Neural progenitor cell (in vitro differentiated cells): ENCODE results near the gene POLN. TPM values are rescaled to one million over a fixed set of nuclear protein-coding genes. Genes with fewer than 3 reads are reported as not detected.

Source experiments
- DNase-seq: peaks from one replicate; pipeline ENCODE4 v3.0.0-alpha.2; 2016; ENCODE audit warnings: low spot score
- H2AFZ ChIP-seq: fragments of 200-600 bp; sonication (generic); replicated peaks from 2 replicates; pipeline ENCODE4 v1.6.1; 2016; ENCODE audit warnings: antibody characterized with exemption
- H3F3A ChIP-seq: fragments of 200-600 bp; sonication (generic); 2 replicates; pipeline ENCODE4 v1.6.1; 2016; ENCODE audit warnings: antibody characterized with exemption, low read depth
- H3K27ac ChIP-seq: fragments of 200-600 bp; sonication (generic); 2 replicates; pipeline ENCODE4 v1.5.1; 2016; ENCODE audit warnings: mild to moderate bottlenecking
- H3K27me3 ChIP-seq: fragments of 200-600 bp; sonication (generic); 2 replicates; pipeline ENCODE4 v1.6.1; 2016; ENCODE audit warnings: mild to moderate bottlenecking, moderate library complexity
- H3K36me3 ChIP-seq: fragments of 200-600 bp; sonication (generic); 2 replicates; pipeline ENCODE4 v1.5.1; 2016
- H3K4me1 ChIP-seq: fragments of 200-600 bp; sonication (generic); 2 replicates; pipeline ENCODE4 v1.6.1; 2016; ENCODE audit warnings: mixed run types
- H3K4me2 ChIP-seq: fragments of 200-600 bp; sonication (generic); 2 replicates; pipeline ENCODE4 v1.6.1; 2016
- H3K4me3 ChIP-seq: fragments of 200-600 bp; sonication (generic); 2 replicates; pipeline ENCODE4 v1.5.1; 2016
- H3K79me2 ChIP-seq: fragments of 200-600 bp; sonication (generic); 2 replicates; pipeline ENCODE4 v1.6.1; 2016; ENCODE audit warnings: low read depth
- H3K9ac ChIP-seq: fragments of 200-600 bp; sonication (generic); 2 replicates; pipeline ENCODE4 v1.6.1; 2016
- H3K9me3 ChIP-seq: fragments of 200-600 bp; sonication (generic); 2 replicates; pipeline ENCODE4 v1.5.1; 2016; ENCODE audit warnings: low read depth
- H4K20me1 ChIP-seq: fragments of 200-600 bp; sonication (generic); 2 replicates; pipeline ENCODE4 v1.6.1; 2016; ENCODE audit warnings: low read depth
- H3K27ac Mint-ChIP-seq: 3 replicates; pipeline ENCODE4 v1.8.0; 2021; ENCODE audit warnings: mixed read lengths
- H3K27me3 Mint-ChIP-seq: 2 replicates; pipeline ENCODE4 v1.8.0; 2022; ENCODE audit warnings: low read depth, mild to moderate bottlenecking, inconsistent platforms, moderate library complexity, mixed read lengths; ENCODE audit not compliant: insufficient read depth
- H3K36me3 Mint-ChIP-seq: 3 replicates; pipeline ENCODE4 v1.8.0; 2021; ENCODE audit warnings: mixed read lengths
- H3K4me1 Mint-ChIP-seq: 3 replicates; pipeline ENCODE4 v1.8.0; 2021; ENCODE audit warnings: mixed read lengths
- H3K4me3 Mint-ChIP-seq: 3 replicates; pipeline ENCODE4 v1.8.0; 2021; ENCODE audit warnings: mild to moderate bottlenecking, moderate library complexity, mixed read lengths
- H3K9me3 Mint-ChIP-seq: 3 replicates; pipeline ENCODE4 v1.8.0; 2020; ENCODE audit warnings: mixed read lengths
- CTCF ChIP-seq: fragments of 200-600 bp; sonication (generic); IDR thresholded peaks from 2 replicates; pipeline ENCODE4 v1.5.1; 2017; ENCODE audit warnings: antibody characterized with exemption, mild to moderate bottlenecking
- EZH2 ChIP-seq: fragments of 200-600 bp; sonication (generic); IDR thresholded peaks from 2 replicates; pipeline ENCODE4 v1.6.1; 2017; ENCODE audit warnings: antibody characterized with exemption, mild to moderate bottlenecking, moderate library complexity
- EZH2phosphoT487 ChIP-seq: fragments of 200-600 bp; sonication (generic); IDR thresholded peaks from 2 replicates; pipeline ENCODE4 v1.6.1; 2017; ENCODE audit warnings: antibody characterized with exemption
- total RNA-seq: library from RNA; depleted of rRNA; stranded (reverse); fragments of >200 nt; gene quantifications from 2 replicates; pipeline ENCODE4 v1.2.3, GENCODE V29; 2015; ENCODE audit warnings: low replicate concordance

POLN gene
- total RNA-seq, 1 donor from 2014 or later = 1.7 TPM

GRCh38 chr4:2066571-2067445, 175.1 kb downstream of the POLN start:
- Mint-ChIP-seq H3K9me3 (no peaks in the 10 kb centered on the region), H3K27ac (no peak overlapping the region), H3K4me3 (no peak overlapping the region), H3K27me3 (peaks cover 6% of the 10 kb centered on the region), H3K4me1 (peaks cover 26% of the 10 kb centered on the region), H3K36me3 (peaks cover 7% of the 10 kb centered on the region)
- Histone ChIP-seq H2AFZ (no peak overlapping the region), H3F3A (no peaks in the 10 kb centered on the region), H3K79me2 (no peaks in the 10 kb centered on the region), H3K36me3 (no peaks in the 10 kb centered on the region), H3K9me3 (no peaks in the 10 kb centered on the region), H4K20me1 (peaks cover 12% of the 10 kb centered on the region), H3K9ac (no peak overlapping the region), H3K27ac (no peak overlapping the region), H3K27me3 (peaks cover 6% of the 10 kb centered on the region), H3K4me3 (no peak overlapping the region), H3K4me2 (no peak overlapping the region), H3K4me1 (peaks cover 10% of the 10 kb centered on the region)
- no peak for DNase-seq
- no peak for TF ChIP-seq EZH2
- TF ChIP-seq EZH2phosphoT487 = no peak
- TF ChIP-seq CTCF = no peak

GRCh38 chr4:2066011-2066551, 175.8 kb downstream of the POLN start:
- Mint-ChIP-seq H3K9me3 (no peaks in the 10 kb centered on the region), H3K36me3 (peaks cover 7% of the 10 kb centered on the region), H3K4me3 (no peak overlapping the region), H3K27me3 (peaks cover 5% of the 10 kb centered on the region), H3K4me1 (peaks cover 19% of the 10 kb centered on the region), H3K27ac (no peak overlapping the region)
- peaks cover 8% of the 10 kb centered on the region for H3K4me1 ChIP-seq
- H3K4me2 ChIP-seq = no peak overlapping the region
- no peaks in the 10 kb centered on the region for H3K9me3 ChIP-seq
- H3K4me3 ChIP-seq = no peak overlapping the region
- H2AFZ ChIP-seq = no peak overlapping the region
- no peaks in the 10 kb centered on the region for H3K36me3 ChIP-seq
- DNase-seq = no peak
- H3K79me2 ChIP-seq = no peaks in the 10 kb centered on the region
- H4K20me1 ChIP-seq = peaks cover 19% of the 10 kb centered on the region
- no peaks in the 10 kb centered on the region for H3F3A ChIP-seq
- no peak overlapping the region for H3K9ac ChIP-seq
- no peak for TF ChIP-seq CTCF
- no peak for TF ChIP-seq EZH2phosphoT487
- no peak for TF ChIP-seq EZH2
- no peak overlapping the region for H3K27ac ChIP-seq
- H3K27me3 ChIP-seq = peaks cover 14% of the 10 kb centered on the region

- Histone ChIP-seq H3K9ac (no peak overlapping the region), H3K4me1 (peaks cover 16% of the 10 kb centered on the region), H3K27me3 (peaks cover 21% of the 10 kb centered on the region), H2AFZ (no peak overlapping the region), H3K9me3 (no peaks in the 10 kb centered on the region), H3K4me2 (no peak overlapping the region), H3K36me3 (no peaks in the 10 kb centered on the region), H3K79me2 (no peaks in the 10 kb centered on the region), H4K20me1 (peaks cover 27% of the 10 kb centered on the region), H3K27ac (no peak overlapping the region), H3K4me3 (no peak overlapping the region), H3F3A (peaks cover 8% of the 10 kb centered on the region)
- H3K27ac Mint-ChIP-seq = no peak overlapping the region
- TF ChIP-seq EZH2 (no peak), EZH2phosphoT487 (no peak), CTCF (no peak)
- no peak overlapping the region for H3K4me3 Mint-ChIP-seq
- peaks cover 5% of the 10 kb centered on the region for H3K27me3 Mint-ChIP-seq
- H3K36me3 Mint-ChIP-seq = peaks cover 7% of the 10 kb centered on the region
- no peaks in the 10 kb centered on the region for H3K9me3 Mint-ChIP-seq
- peaks cover 15% of the 10 kb centered on the region for H3K4me1 Mint-ChIP-seq
- no peak for DNase-seq
Observed at GRCh38 chr4:2065106-2065930, 176.6 kb downstream of the POLN start.
